H9 (cell line): Measurements from ENCODE around the gene TCF7L2. TPM values are rescaled to one million over a fixed set of nuclear protein-coding genes. Genes with fewer than 3 reads are reported as not detected.

ENCODE experiments used
- DNase-seq: peaks from one replicate; pipeline ENCODE4 v3.0.0-alpha.2; 2017
- H2AFZ ChIP-seq: one replicate; pipeline ENCODE4 v1.6.1; 2013; ENCODE audit warnings: mild to moderate bottlenecking, low read length, control low read depth, moderate library complexity
- H2AK5ac ChIP-seq: 2 replicates; pipeline ENCODE4 v1.6.1; 2013; ENCODE audit warnings: low read length, control low read depth, mixed read lengths; ENCODE audit not compliant: insufficient read length
- H2BK120ac ChIP-seq: one replicate; pipeline ENCODE4 v1.6.1; 2013; ENCODE audit warnings: low read depth, mild to moderate bottlenecking, low read length, control low read depth, inconsistent platforms; ENCODE audit not compliant: poor library complexity, severe bottlenecking
- H2BK12ac ChIP-seq: 2 replicates; pipeline ENCODE4 v1.6.1; 2013; ENCODE audit warnings: low read length, control low read depth, mixed read lengths, low read depth; ENCODE audit not compliant: insufficient read length
- H2BK15ac ChIP-seq: 2 replicates; pipeline ENCODE4 v1.6.1; 2013; ENCODE audit warnings: low read depth, low read length, control low read depth
- H2BK20ac ChIP-seq: one replicate; pipeline ENCODE4 v1.6.1; 2013; ENCODE audit warnings: low read depth, mild to moderate bottlenecking, low read length, control low read depth, inconsistent platforms; ENCODE audit not compliant: poor library complexity, severe bottlenecking
- H2BK5ac ChIP-seq: 2 replicates; pipeline ENCODE4 v1.6.1; 2013; ENCODE audit warnings: low read length, control low read depth, mixed read lengths; ENCODE audit not compliant: insufficient read length
- H3K14ac ChIP-seq: 2 replicates; pipeline ENCODE4 v1.6.1; 2013; ENCODE audit warnings: low read length, control low read depth; ENCODE audit not compliant: insufficient read depth
- H3K18ac ChIP-seq: 2 replicates; pipeline ENCODE4 v1.6.1; 2013; ENCODE audit warnings: low read depth, mild to moderate bottlenecking, mixed read lengths, low read length, control low read depth; ENCODE audit not compliant: insufficient read length
- H3K23ac ChIP-seq: 2 replicates; pipeline ENCODE4 v1.6.1; 2013; ENCODE audit warnings: low read length, control low read depth, mixed read lengths, low read depth; ENCODE audit not compliant: insufficient read length
- H3K23me2 ChIP-seq: 2 replicates; pipeline ENCODE4 v1.6.1; 2013; ENCODE audit warnings: low read depth, mild to moderate bottlenecking, mixed read lengths, low read length, control low read depth; ENCODE audit not compliant: insufficient read length, poor library complexity, severe bottlenecking
- H3K27ac ChIP-seq: 2 replicates; pipeline ENCODE4 v1.5.1; 2013; ENCODE audit warnings: low read length, control low read depth, mixed read lengths, low read depth; ENCODE audit not compliant: insufficient read length
- H3K27me3 ChIP-seq: 2 replicates; pipeline ENCODE4 v1.6.1; 2013; ENCODE audit warnings: low read length, control low read depth, inconsistent platforms; ENCODE audit not compliant: insufficient read depth
- H3K4ac ChIP-seq: 2 replicates; pipeline ENCODE4 v1.6.1; 2013; ENCODE audit warnings: low read depth, mild to moderate bottlenecking, control low read depth, inconsistent platforms, low read length, moderate library complexity
- H3K4me1 ChIP-seq: 2 replicates; pipeline ENCODE4 v1.6.1; 2013; ENCODE audit warnings: low read length, control low read depth, inconsistent platforms; ENCODE audit not compliant: insufficient read depth
- H3K4me2 ChIP-seq: 2 replicates; pipeline ENCODE4 v1.6.1; 2013; ENCODE audit warnings: low read length, control low read depth, mixed read lengths; ENCODE audit not compliant: insufficient read length, insufficient read depth
- H3K56ac ChIP-seq: 2 replicates; pipeline ENCODE4 v1.6.1; 2013; ENCODE audit warnings: low read depth, mild to moderate bottlenecking, mixed read lengths, low read length, control low read depth; ENCODE audit not compliant: insufficient read length
- H3K79me1 ChIP-seq: 2 replicates; pipeline ENCODE4 v1.6.1; 2013; ENCODE audit warnings: low read depth, mild to moderate bottlenecking, moderate library complexity, low read length, control low read depth, inconsistent platforms; ENCODE audit not compliant: insufficient read depth, poor library complexity, severe bottlenecking
- H3K79me2 ChIP-seq: 2 replicates; pipeline ENCODE4 v1.6.1; 2013; ENCODE audit warnings: low read length, control low read depth, inconsistent platforms; ENCODE audit not compliant: insufficient read depth
- H3K9ac ChIP-seq: 2 replicates; pipeline ENCODE4 v1.6.1; 2013; ENCODE audit warnings: low read length, control low read depth, mixed read lengths; ENCODE audit not compliant: insufficient read length; ENCODE audit errors: extremely low read depth
- H3K9me3 ChIP-seq: one replicate; pipeline ENCODE4 v1.6.1; 2013; ENCODE audit warnings: low read depth, low read length, inconsistent platforms; ENCODE audit not compliant: control insufficient read depth
- H3T11ph ChIP-seq: one replicate; pipeline ENCODE4 v1.6.1; 2013; ENCODE audit warnings: mild to moderate bottlenecking, low read length, control low read depth, inconsistent platforms
- H4K20me1 ChIP-seq: one replicate; pipeline ENCODE4 v1.6.1; 2013; ENCODE audit not compliant: control insufficient read depth, insufficient read length, insufficient read depth
- H4K5ac ChIP-seq: 2 replicates; pipeline ENCODE4 v1.6.1; 2013; ENCODE audit warnings: low read depth, mild to moderate bottlenecking, mixed read lengths, low read length, control low read depth; ENCODE audit not compliant: insufficient read length
- H4K8ac ChIP-seq: replicated peaks from 2 replicates; pipeline ENCODE4 v1.6.1; 2013; ENCODE audit warnings: low read length, control low read depth, mixed read lengths, low read depth; ENCODE audit not compliant: insufficient read length
- H4K91ac ChIP-seq: 2 replicates; pipeline ENCODE4 v1.6.1; 2013; ENCODE audit warnings: low read depth, mild to moderate bottlenecking, moderate library complexity, mixed read lengths, low read length, control low read depth; ENCODE audit not compliant: insufficient read length
- H3K27ac Mint-ChIP-seq, 3 experiments: 2 replicates in 2 of 3; 3 replicates in 1 of 3; pipeline ENCODE4 v1.8.0; 2020 to 2021; ENCODE audit warnings: mixed read lengths in 3 of 3, mild to moderate bottlenecking in 1 of 3, moderate library complexity in 1 of 3
- H3K27me3 Mint-ChIP-seq: 2 replicates; pipeline ENCODE4 v1.8.0; 2021; ENCODE audit warnings: low read depth, mild to moderate bottlenecking, moderate library complexity, mixed read lengths
- H3K36me3 Mint-ChIP-seq, 3 experiments: 2 replicates in 2 of 3; 3 replicates in 1 of 3; pipeline ENCODE4 v1.8.0; 2020 to 2021; ENCODE audit warnings: low read depth in 3 of 3, mixed read lengths in 3 of 3; ENCODE audit not compliant: insufficient read depth in 1 of 3
- H3K4me1 Mint-ChIP-seq, 2 experiments: 2 replicates each; pipeline ENCODE4 v1.8.0; 2020; ENCODE audit warnings: mixed read lengths in 2 of 2
- H3K4me3 Mint-ChIP-seq, 2 experiments: 2 replicates in 1 of 2; 3 replicates in 1 of 2; pipeline ENCODE4 v1.8.0; 2020 to 2021; ENCODE audit warnings: mild to moderate bottlenecking in 2 of 2, mixed read lengths in 2 of 2, moderate library complexity in 1 of 2
- H3K9me3 Mint-ChIP-seq, 2 experiments: 2 replicates in 1 of 2; 3 replicates in 1 of 2; pipeline ENCODE4 v1.8.0; 2020; ENCODE audit warnings: mild to moderate bottlenecking in 2 of 2, mixed read lengths in 2 of 2, moderate library complexity in 1 of 2
- WGBS: extraction: QIAGEN DNeasy Blood & Tissue Kit; methylation state at CpG from one replicate; pipeline ENCODE4 v1.1.7; 2013; ENCODE audit warnings: missing lambda C conversion rate, low lambda C conversion rate, mixed read lengths; ENCODE audit not compliant: insufficient read length; ENCODE audit errors: extremely low coverage; 5-methylcytosine and 5-hydroxymethylcytosine counted together
- total RNA-seq: library from RNA; stranded (reverse); gene quantifications from 2 replicates; pipeline ENCODE4 v1.2.1, GENCODE V29; 2021
- TF ChIP-seq, protein P1 (sequence below): fragments of 200-600 bp; sonication (generic); conservative IDR thresholded peaks from 3 replicates; pipeline ENCODE4 v1.8.0; 2021; ENCODE audit warnings: antibody characterized with exemption, mild to moderate bottlenecking

Gene TCF7L2
- total RNA-seq, 1 experiment from 2014 or later = 71.1 TPM

DNA sequence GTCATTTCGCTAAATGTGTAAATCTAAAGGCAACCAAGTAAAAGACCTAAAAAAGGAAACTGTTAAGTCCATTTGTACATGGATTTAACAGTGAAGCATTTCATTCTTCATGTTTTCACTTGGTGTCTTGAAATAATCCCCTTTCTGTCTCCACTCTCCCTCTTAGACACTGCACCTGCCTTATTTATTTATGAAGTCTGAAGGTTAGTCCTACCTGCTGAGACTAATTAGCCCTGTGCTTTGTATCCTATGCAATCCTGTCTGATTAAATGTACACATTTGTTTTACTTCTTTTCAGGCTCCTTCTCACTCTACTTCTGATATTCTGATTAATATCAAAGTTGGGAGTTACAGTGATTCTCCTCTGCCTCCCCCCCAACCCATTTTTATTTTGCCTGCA lies 1.9 kb upstream of the TCF7L2 start:
- WGBS = no CpG with 5 or more reads among the region's 1 CpG
- peak overlapping the region in 2 of 3 experiments; percentile 55 to 93; a peak in 3 of 7 replicates for H3K27ac Mint-ChIP-seq

More for the DNA sequence above, 1.9 kb upstream of the TCF7L2 start:
- Histone ChIP-seq H4K91ac (no peak overlapping the region), H3K27me3 (no peaks in the 10 kb centered on the region), H2BK20ac (no peak overlapping the region), H3K79me1 (no peaks in the 10 kb centered on the region), H2BK15ac (no peak overlapping the region), H2BK5ac (no peak overlapping the region), H3K9ac (no peak overlapping the region), H4K8ac (no peak overlapping the region), H3K9me3 (no peaks in the 10 kb centered on the region), H2BK12ac (no peak overlapping the region), H4K5ac (no peak overlapping the region), H3K23me2 (peaks cover 10% of the 10 kb centered on the region), H3K79me2 (peaks cover 10% of the 10 kb centered on the region; the same call in 1 of the 2 replicates), H3T11ph (no peak overlapping the region), H3K23ac (no peak overlapping the region), H3K4me2 (no peak overlapping the region), H3K14ac (no peak overlapping the region), H2AK5ac (no peak overlapping the region), H3K4me1 (peaks cover 9% of the 10 kb centered on the region), H2AFZ (no peak overlapping the region), H2BK120ac (no peak overlapping the region), H3K56ac (no peak overlapping the region), H3K18ac (no peak overlapping the region), H3K4ac (no peak overlapping the region), H4K20me1 (no peaks in the 10 kb centered on the region), H3K27ac (no peak overlapping the region)
- H3K9me3 Mint-ChIP-seq = peaks cover 0 to 4% of the 10 kb centered on the region in 2 experiments; a peak in 3 of 5 replicates
- H3K27me3 Mint-ChIP-seq = no peaks in the 10 kb centered on the region; the same call in 1 of the 2 replicates
- peaks cover 9 to 17% (median 14%) of the 10 kb centered on the region in 3 experiments for H3K36me3 Mint-ChIP-seq
- no peak overlapping the region for H3K4me3 Mint-ChIP-seq
- TF ChIP-seq, protein P1, sequence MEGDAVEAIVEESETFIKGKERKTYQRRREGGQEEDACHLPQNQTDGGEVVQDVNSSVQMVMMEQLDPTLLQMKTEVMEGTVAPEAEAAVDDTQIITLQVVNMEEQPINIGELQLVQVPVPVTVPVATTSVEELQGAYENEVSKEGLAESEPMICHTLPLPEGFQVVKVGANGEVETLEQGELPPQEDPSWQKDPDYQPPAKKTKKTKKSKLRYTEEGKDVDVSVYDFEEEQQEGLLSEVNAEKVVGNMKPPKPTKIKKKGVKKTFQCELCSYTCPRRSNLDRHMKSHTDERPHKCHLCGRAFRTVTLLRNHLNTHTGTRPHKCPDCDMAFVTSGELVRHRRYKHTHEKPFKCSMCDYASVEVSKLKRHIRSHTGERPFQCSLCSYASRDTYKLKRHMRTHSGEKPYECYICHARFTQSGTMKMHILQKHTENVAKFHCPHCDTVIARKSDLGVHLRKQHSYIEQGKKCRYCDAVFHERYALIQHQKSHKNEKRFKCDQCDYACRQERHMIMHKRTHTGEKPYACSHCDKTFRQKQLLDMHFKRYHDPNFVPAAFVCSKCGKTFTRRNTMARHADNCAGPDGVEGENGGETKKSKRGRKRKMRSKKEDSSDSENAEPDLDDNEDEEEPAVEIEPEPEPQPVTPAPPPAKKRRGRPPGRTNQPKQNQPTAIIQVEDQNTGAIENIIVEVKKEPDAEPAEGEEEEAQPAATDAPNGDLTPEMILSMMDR = no peak
- DNase-seq = no peak
- peaks cover 34 to 39% of the 10 kb centered on the region in 2 experiments for H3K4me1 Mint-ChIP-seq
